HG03354 (cell line): ENCODE measurements around the gene BRK1.
"Not testable (repeated sequence)": the region's sequence is repeated elsewhere in the genome, so short reads cannot be mapped to it uniquely, and the experiment has no call there.

Experiments used
- ATAC-seq: cut with Tn5 transposase; IDR thresholded peaks from one replicate; pipeline ENCODE4 v1.9.1; 2021; ENCODE audit warnings: mild to moderate bottlenecking; ENCODE audit not compliant: unreplicated experiment, poor library complexity, severe bottlenecking

The BRK1 gene

DNA sequence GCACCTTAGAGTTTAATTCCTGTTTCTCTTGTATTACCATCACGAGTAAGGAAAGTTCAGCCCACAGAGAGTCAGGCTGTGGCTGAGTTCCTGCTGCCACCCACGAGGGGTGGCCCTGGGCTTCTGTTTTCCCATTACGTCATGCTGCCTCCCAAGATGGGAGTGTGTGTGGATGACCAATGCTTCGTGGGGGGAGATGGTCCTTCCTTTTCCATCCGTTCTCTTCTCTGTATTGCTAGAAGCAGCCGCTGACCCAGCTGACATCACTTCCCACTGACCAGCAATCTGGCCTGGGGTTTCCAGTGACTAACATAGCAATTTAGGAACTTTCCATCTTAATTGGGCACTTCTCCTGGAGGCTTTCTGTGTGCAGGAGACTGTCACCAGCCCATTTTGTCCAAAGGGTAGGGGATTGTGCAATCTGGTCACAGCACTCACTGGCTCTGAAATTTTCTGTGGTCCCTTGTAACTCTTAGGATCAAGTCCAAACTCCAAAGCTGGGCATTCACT lies 58.5 kb downstream of the BRK1 start:
- no peak for ATAC-seq

DNA sequence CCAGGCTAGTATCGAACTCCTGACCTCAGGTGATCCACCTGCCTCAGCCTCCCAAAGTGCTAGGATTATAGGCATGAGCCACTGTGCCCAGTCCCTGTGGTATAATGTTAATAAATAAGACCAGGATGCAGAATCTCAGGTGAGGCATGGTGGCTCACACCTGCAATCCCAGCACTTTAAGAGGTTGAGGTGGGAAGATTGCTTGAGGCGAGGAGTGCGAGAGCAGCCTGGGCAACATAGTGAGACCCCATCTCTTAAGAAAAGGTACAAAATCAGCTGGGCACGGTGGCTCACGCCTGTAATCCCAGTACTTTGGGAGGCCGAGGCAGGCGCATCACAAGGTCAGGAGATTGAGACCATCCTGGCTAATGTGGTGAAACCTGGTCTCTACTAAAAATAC lies 59.9 kb downstream of the BRK1 start:
- ATAC-seq = not testable (repeated sequence)

GRCh38 chr3:10176150-10176549 lies 60.7 kb downstream of the BRK1 start:
- not testable (repeated sequence) for ATAC-seq
